Keratinocyte (primary cell): Measurements from ENCODE around the gene SYNJ2. TPM values are rescaled to one million over a fixed set of nuclear protein-coding genes. Genes with fewer than 3 reads are reported as not detected.

Experiments
- DNase-seq: peaks from one replicate; pipeline ENCODE4 v3.0.0-alpha.2; 2011; ENCODE audit warnings: low read depth, missing footprints, low spot score
- FAIRE-seq: peaks from 2 replicates; lab custom pipeline; 2011; peaks lifted over from hg19 to GRCh38; lab: Jason Lieb, UNC
- H2AFZ ChIP-seq: 2 replicates; pipeline ENCODE4 v1.6.0; 2012; ENCODE audit warnings: low read length, control low read depth, inconsistent platforms; ENCODE audit not compliant: control insufficient read depth
- H3K27ac ChIP-seq: 2 replicates; pipeline ENCODE4 v1.5.1; 2011; ENCODE audit warnings: low read length; ENCODE audit not compliant: control insufficient read depth, insufficient read depth
- H3K27me3 ChIP-seq: 3 replicates; pipeline ENCODE4 v1.6.0; 2011; ENCODE audit warnings: low read length; ENCODE audit not compliant: control insufficient read depth, insufficient read depth; ENCODE audit errors: extremely low read depth
- H3K36me3 ChIP-seq, 2 experiments: 2 replicates in 1 of 2; 3 replicates in 1 of 2; pipeline ENCODE4 v1.5.1; 2011; ENCODE audit warnings: low read length in 2 of 2, mild to moderate bottlenecking in 1 of 2; ENCODE audit not compliant: control insufficient read depth in 2 of 2, insufficient read depth in 2 of 2; ENCODE audit errors: extremely low read depth in 1 of 2
- H3K4me1 ChIP-seq: 3 replicates; pipeline ENCODE4 v1.5.1; 2011; ENCODE audit warnings: low read length; ENCODE audit not compliant: control insufficient read depth, insufficient read depth; ENCODE audit errors: extremely low read depth
- H3K4me2 ChIP-seq: 3 replicates; pipeline ENCODE4 v1.6.0; 2011; ENCODE audit warnings: low read depth, low read length; ENCODE audit not compliant: control insufficient read depth, insufficient read depth; ENCODE audit errors: extremely low read depth
- H3K4me3 ChIP-seq, 3 experiments: fragments of 200-600 bp in 1 of 3; sonication (generic) in 1 of 3; 2 replicates in 2 of 3; 3 replicates in 1 of 3; pipeline ENCODE4 v1.5.1; 2011 to 2016; ENCODE audit warnings: low read length in 3 of 3, mild to moderate bottlenecking in 3 of 3, control low read depth in 2 of 3, inconsistent platforms in 1 of 3, low read depth in 1 of 3, mixed read lengths in 1 of 3, mixed run types in 1 of 3, moderate library complexity in 1 of 3; ENCODE audit not compliant: control insufficient read depth in 2 of 3, insufficient read depth in 2 of 3; ENCODE audit errors: extremely low read depth in 1 of 3
- H3K79me2 ChIP-seq: 2 replicates; pipeline ENCODE4 v1.6.0; 2012; ENCODE audit warnings: low read length; ENCODE audit not compliant: control insufficient read depth, insufficient read depth
- H3K9ac ChIP-seq: 3 replicates; pipeline ENCODE4 v1.6.0; 2011; ENCODE audit warnings: low read length; ENCODE audit not compliant: control insufficient read depth, insufficient read depth; ENCODE audit errors: extremely low read depth
- H3K9me1 ChIP-seq: 3 replicates; pipeline ENCODE4 v1.6.0; 2011; ENCODE audit warnings: low read length; ENCODE audit not compliant: control insufficient read depth, insufficient read depth; ENCODE audit errors: extremely low read depth
- H3K9me3 ChIP-seq: 2 replicates; pipeline ENCODE4 v1.5.1; 2012; ENCODE audit warnings: low read depth, low read length; ENCODE audit not compliant: control insufficient read depth
- H4K20me1 ChIP-seq: 3 replicates; pipeline ENCODE4 v1.6.0; 2011; ENCODE audit warnings: low read length; ENCODE audit not compliant: control insufficient read depth, insufficient read depth; ENCODE audit errors: extremely low read depth
- CTCF ChIP-seq, 3 experiments: IDR thresholded peaks in 1 of 3; conservative IDR thresholded peaks in 1 of 3; optimal IDR thresholded peaks in 1 of 3; 2 replicates in 2 of 3; 3 replicates in 1 of 3; pipeline versions ENCODE3 to v1.5.1; 2011; ENCODE audit warnings: low read length in 3 of 3, mild to moderate bottlenecking in 3 of 3, moderate library complexity in 2 of 3, control low read depth in 1 of 3, inconsistent platforms in 1 of 3; ENCODE audit not compliant: insufficient read depth in 2 of 3; ENCODE audit errors: extremely low read depth in 1 of 3
- EZH2 ChIP-seq: IDR thresholded peaks from one replicate; pipeline ENCODE4 v1.6.1; 2012; ENCODE audit warnings: inconsistent platforms, mild to moderate bottlenecking, low read length, moderate library complexity
- dilution Hi-C: fragments of 300-500 bp; cut with MboI; formaldehyde crosslinking; loops from one replicate; pipeline ENCODE4 v1.7.0; 2020; ENCODE audit warnings: low sequenced_read_pairs; ENCODE audit not compliant: extremely low pct_ligation_motif_present
- polyA plus RNA-seq, 5 experiments: library from polyadenylated mRNA; depleted of rRNA in 3 of 5; stranded (reverse) in 3 of 5; stranded (forward) in 1 of 5; unstranded in 1 of 5; fragments of >200 nt; gene quantifications; 1 replicate in 1 of 5; 2 replicates in 3 of 5; 3 replicates in 1 of 5; pipeline versions ENCODE4 v1.2.1 to v1.2.3, GENCODE V29; 2011 to 2012; ENCODE audit warnings: missing spikeins in 2 of 5, low read depth in 1 of 5, low replicate concordance in 1 of 5

The SYNJ2 gene
- polyA plus RNA-seq, 1 donor (not counting 4 experiments of a cell fraction or from before 2014, with no cell fraction given) = 8.6 TPM

- DNase-seq (no peak), FAIRE-seq (no peak)
- no peak for TF ChIP-seq EZH2
- TF ChIP-seq CTCF (optimal IDR thresholded peaks at IDR 0.05 in 1 of 3, IDR thresholded peaks at IDR 0.05 in 1 of 3, conservative IDR thresholded peaks at IDR 0.05 in 1 of 3; ENCODE audit: extremely low read depth in 1 of 3, insufficient read depth in 2 of 3, low read length in 3 of 3) = no peak
- H3K9me1 ChIP-seq = no peaks in the 10 kb centered on the region
- H3K27me3 ChIP-seq = no peaks in the 10 kb centered on the region
- H3K36me3 ChIP-seq = peaks cover 0 to 3% of the 10 kb centered on the region in 2 experiments
- H3K9me3 ChIP-seq = no peaks in the 10 kb centered on the region
- no peaks in the 10 kb centered on the region for H3K79me2 ChIP-seq
- H3K27ac ChIP-seq = no peak overlapping the region
- dilution Hi-C loops = no loop called here
- H2AFZ ChIP-seq = no peak overlapping the region
- no peaks in the 10 kb centered on the region for H4K20me1 ChIP-seq
- no peak overlapping the region for H3K4me2 ChIP-seq
- no peak overlapping the region for H3K9ac ChIP-seq
- no peak overlapping the region for H3K4me3 ChIP-seq
- peaks cover 5% of the 10 kb centered on the region for H3K4me1 ChIP-seq
These were observed 142.6 kb downstream of the SYNJ2 start for GRCh38 chr6:158124288-158124687.

GRCh38 chr6:158125271-158125670 lies 143.6 kb downstream of the SYNJ2 start:
- Histone ChIP-seq H3K79me2 (no peaks in the 10 kb centered on the region), H3K4me1 (peaks cover 5% of the 10 kb centered on the region), H2AFZ (no peak overlapping the region), H3K4me2 (no peak overlapping the region), H3K9ac (no peak overlapping the region), H3K9me1 (no peaks in the 10 kb centered on the region), H3K27ac (no peak overlapping the region), H3K9me3 (no peaks in the 10 kb centered on the region), H4K20me1 (no peaks in the 10 kb centered on the region), H3K27me3 (no peaks in the 10 kb centered on the region), H3K4me3 (no peak overlapping the region), H3K36me3 (peaks cover 0 to 3% of the 10 kb centered on the region in 2 experiments)
- FAIRE-seq = no peak
- dilution Hi-C loops = no loop called here
- TF ChIP-seq CTCF (optimal IDR thresholded peaks at IDR 0.05 in 1 of 3, IDR thresholded peaks at IDR 0.05 in 1 of 3, conservative IDR thresholded peaks at IDR 0.05 in 1 of 3; ENCODE audit: extremely low read depth in 1 of 3, insufficient read depth in 2 of 3, low read length in 3 of 3) (no peak), EZH2 (no peak)
- DNase-seq = no peak
